GM12875 (cell line): ENCODE measurements around the gene ARL6.

Experiments used
- H3K4me3 ChIP-seq: one replicate; pipeline ENCODE4 v1.5.1; 2011; ENCODE audit warnings: low read depth, low read length, control low read depth
- CTCF ChIP-seq: IDR thresholded peaks from 2 replicates; pipeline ENCODE4 v1.5.1; 2011; ENCODE audit warnings: low read depth, mild to moderate bottlenecking, control low read depth, inconsistent platforms, low read length, moderate library complexity, borderline replicate concordance; ENCODE audit not compliant: insufficient read depth

ARL6 gene

GRCh38 chr3:97764407-97765238 lies at the start of gene ARL6:
Gene ARL6, plus strand, starts transcription at chr3:97764758. Its CDS starts 3,350 bp downstream, at chr3:97768108.
- H3K4me3 ChIP-seq = peak within 1 kb of the TSS; percentile 87
- 0 out of 2 replicates have a peak, but pooled peaks have one; percentile 4 for TF ChIP-seq CTCF

- H3K4me3 ChIP-seq = no peak overlapping the region
- peak; percentile 87 for TF ChIP-seq CTCF
Observed at GRCh38 chr3:97719156-97719821, 45.3 kb upstream of the ARL6 start.

- no peak overlapping the region for H3K4me3 ChIP-seq
- no peak for TF ChIP-seq CTCF
Observed at GRCh38 chr3:97720417-97720816, 44.1 kb upstream of the ARL6 start.

- no peak overlapping the region for H3K4me3 ChIP-seq
- no peak for TF ChIP-seq CTCF
Observed at GRCh38 chr3:97721446-97721845, 43.1 kb upstream of the ARL6 start.

GRCh38 chr3:97736928-97737327 lies 27.6 kb upstream of the ARL6 start:
- no peak for TF ChIP-seq CTCF

GRCh38 chr3:97738761-97739160 lies 25.8 kb upstream of the ARL6 start:
- no peak for TF ChIP-seq CTCF
- no peak overlapping the region for H3K4me3 ChIP-seq

More at GRCh38 chr3:97736928-97737327, 27.6 kb upstream of the ARL6 start:
- no peak overlapping the region for H3K4me3 ChIP-seq
